PFSK-1 (cell line): ENCODE measurements around the gene NLRP3.

ENCODE experiments used
- FOXP2 ChIP-seq: optimal IDR thresholded peaks from 2 replicates; pipeline ENCODE3; 2011; ENCODE audit warnings: borderline replicate concordance, control low read depth, inconsistent platforms; ENCODE audit not compliant: insufficient read depth; ENCODE audit errors: extremely low read length, extremely low read depth
- POLR2AphosphoS5 ChIP-seq: IDR thresholded peaks from 2 replicates; pipeline ENCODE4 v1.6.1; 2012; ENCODE audit warnings: low read depth, mild to moderate bottlenecking, control low read depth, low read length, moderate library complexity
- REST ChIP-seq, 2 experiments: IDR thresholded peaks; 2 replicates each; pipeline versions ENCODE4 v1.6.1 to v1.8.0; 2011 to 2012; ENCODE audit warnings: low read depth in 2 of 2, low read length in 2 of 2, control low read depth in 1 of 2, inconsistent platforms in 1 of 2, mild to moderate bottlenecking in 1 of 2, moderate library complexity in 1 of 2; ENCODE audit not compliant: insufficient read depth in 1 of 2
- SIN3A ChIP-seq: IDR thresholded peaks from 2 replicates; pipeline ENCODE4 v1.6.1; 2012; ENCODE audit warnings: mild to moderate bottlenecking, low read length, moderate library complexity, borderline replicate concordance; ENCODE audit not compliant: insufficient read depth
- TAF1 ChIP-seq: IDR thresholded peaks from 2 replicates; pipeline ENCODE4 v1.6.1; 2012; ENCODE audit warnings: low read length, control low read depth, borderline replicate concordance; ENCODE audit not compliant: insufficient read depth

Gene NLRP3

GRCh38 chr1:247401310-247402119 is 14.5 kb upstream of the NLRP3 start:
- TF ChIP-seq REST (IDR thresholded peaks at IDR 0.05; ENCODE audit: insufficient read depth in 1 of 2, low read depth in 2 of 2, low read length in 2 of 2): no peak
- TF ChIP-seq SIN3A: no peak
- TF ChIP-seq TAF1: no peak
- no peak for TF ChIP-seq FOXP2
- TF ChIP-seq POLR2AphosphoS5: no peak

GRCh38 chr1:247402120-247402675 is 13.8 kb upstream of the NLRP3 start:
- no peak for TF ChIP-seq REST (IDR thresholded peaks at IDR 0.05; ENCODE audit: insufficient read depth in 1 of 2, low read depth in 2 of 2, low read length in 2 of 2)
- TF ChIP-seq TAF1: no peak
- no peak for TF ChIP-seq SIN3A
- TF ChIP-seq FOXP2: no peak
- TF ChIP-seq POLR2AphosphoS5: no peak

GRCh38 chr1:247406014-247406656 is 9.8 kb upstream of the NLRP3 start:
- TF ChIP-seq FOXP2 (no peak), REST (IDR thresholded peaks at IDR 0.05; ENCODE audit: insufficient read depth in 1 of 2, low read depth in 2 of 2, low read length in 2 of 2) (no peak), TAF1 (no peak), POLR2AphosphoS5 (no peak)

GRCh38 chr1:247407180-247407616 is 8.8 kb upstream of the NLRP3 start:
- TF ChIP-seq SIN3A (no peak), TAF1 (no peak), REST (IDR thresholded peaks at IDR 0.05; ENCODE audit: insufficient read depth in 1 of 2, low read depth in 2 of 2, low read length in 2 of 2) (no peak)
